Neural cell (in vitro differentiated cells): Measurements from ENCODE around the gene KLK4. TPM values are rescaled to one million over a fixed set of nuclear protein-coding genes. Genes with fewer than 3 reads are reported as not detected.

ENCODE experiments used
- H2AFZ ChIP-seq: fragments of 200-600, 300-800 bp; sonication (generic), shearing (Covaris generic); 2 replicates; pipeline ENCODE4 v1.6.0; 2014; ENCODE audit warnings: low read depth, mild to moderate bottlenecking, antibody characterized with exemption, low read length, moderate library complexity
- H3F3A ChIP-seq: fragments of 200-600 bp; shearing (Covaris generic); 2 replicates; pipeline ENCODE4 v1.6.1; 2016; ENCODE audit warnings: mild to moderate bottlenecking, moderate library complexity, mixed read lengths, antibody characterized with exemption, low read length; ENCODE audit not compliant: insufficient read depth, poor library complexity, severe bottlenecking
- H3K27ac ChIP-seq: fragments of 200-600, 300-800 bp; sonication (generic), shearing (Covaris generic); 2 replicates; pipeline ENCODE4 v1.5.1; 2014; ENCODE audit warnings: mild to moderate bottlenecking, low read length, moderate library complexity
- H3K27me3 ChIP-seq: fragments of 300-800, 200-600 bp; sonication (generic), shearing (Covaris generic); 2 replicates; pipeline ENCODE4 v1.6.0; 2014; ENCODE audit warnings: mild to moderate bottlenecking, low read depth, low read length, moderate library complexity; ENCODE audit not compliant: insufficient read depth
- H3K36me3 ChIP-seq: fragments of 300-800, 200-600 bp; sonication (generic), shearing (Covaris generic); 2 replicates; pipeline ENCODE4 v1.5.1; 2014; ENCODE audit warnings: mild to moderate bottlenecking, antibody characterized with exemption, low read length, moderate library complexity; ENCODE audit not compliant: insufficient read depth
- H3K4me2 ChIP-seq: fragments of 300-800, 200-600 bp; sonication (generic), shearing (Covaris generic); 2 replicates; pipeline ENCODE4 v1.6.0; 2014; ENCODE audit warnings: mild to moderate bottlenecking, low read length
- H3K4me3 ChIP-seq: fragments of 300-800, 200-600 bp; sonication (generic), shearing (Covaris generic); 2 replicates; pipeline ENCODE4 v1.5.1; 2014; ENCODE audit warnings: mild to moderate bottlenecking, low read length, moderate library complexity
- H3K79me2 ChIP-seq: fragments of 200-600 bp; shearing (Covaris generic); replicated peaks from 2 replicates; pipeline ENCODE4 v1.6.0; 2014; ENCODE audit warnings: mild to moderate bottlenecking, low read length, moderate library complexity; ENCODE audit not compliant: insufficient read depth
- H3K9ac ChIP-seq: fragments of 300-800, 200-600 bp; sonication (generic), shearing (Covaris generic); 2 replicates; pipeline ENCODE4 v1.6.1; 2016; ENCODE audit warnings: mild to moderate bottlenecking, low read length, mixed read lengths
- H3K9me2 ChIP-seq: fragments of 200-600 bp; shearing (Covaris generic); 2 replicates; pipeline ENCODE4 v1.6.1; 2016; ENCODE audit warnings: mild to moderate bottlenecking, low read length, mixed read lengths; ENCODE audit not compliant: insufficient read depth
- H3K9me3 ChIP-seq: fragments of 200-600, 300-800 bp; sonication (generic), shearing (Covaris generic); 2 replicates; pipeline ENCODE4 v1.6.1; 2016; ENCODE audit warnings: mild to moderate bottlenecking, mixed run types, low read length, moderate library complexity, mixed read lengths
- H4K20me1 ChIP-seq: fragments of 200-600 bp; shearing (Covaris generic); 2 replicates; pipeline ENCODE4 v1.6.1; 2016; ENCODE audit warnings: mild to moderate bottlenecking, mixed run types; ENCODE audit not compliant: insufficient read depth
- CTCF ChIP-seq: fragments of 450-650 bp; IDR thresholded peaks from 2 replicates; pipeline ENCODE4 v1.5.1; 2014; ENCODE audit warnings: antibody characterized with exemption, mild to moderate bottlenecking, moderate library complexity; ENCODE audit not compliant: poor library complexity, severe bottlenecking
- EP300 ChIP-seq: fragments of 450-650 bp; conservative IDR thresholded peaks from 2 replicates; pipeline ENCODE4 v1.6.1; 2014; ENCODE audit warnings: antibody characterized with exemption, mild to moderate bottlenecking, moderate library complexity; ENCODE audit not compliant: poor library complexity, severe bottlenecking
- EZH2 ChIP-seq: fragments of 200-600, 300-800 bp; shearing (Covaris generic), sonication (generic); IDR thresholded peaks from 2 replicates; pipeline ENCODE4 v1.6.1; 2014; ENCODE audit warnings: antibody characterized with exemption, low read length, borderline replicate concordance, mild to moderate bottlenecking; ENCODE audit not compliant: insufficient read depth, poor library complexity, severe bottlenecking
- MXI1 ChIP-seq: fragments of 450-650 bp; conservative IDR thresholded peaks from 2 replicates; pipeline ENCODE4 v1.6.1; 2014; ENCODE audit warnings: antibody characterized with exemption, mild to moderate bottlenecking; ENCODE audit not compliant: poor library complexity, severe bottlenecking
- POLR2AphosphoS5 ChIP-seq: IDR thresholded peaks from 2 replicates; pipeline ENCODE4 v1.6.1; 2012
- RAD21 ChIP-seq: fragments of 450-650 bp; conservative IDR thresholded peaks from 2 replicates; pipeline ENCODE4 v1.6.1; 2014; ENCODE audit warnings: antibody characterized with exemption, mild to moderate bottlenecking, moderate library complexity
- REST ChIP-seq: IDR thresholded peaks from 2 replicates; pipeline ENCODE4 v1.6.1; 2012; ENCODE audit warnings: borderline replicate concordance
- SMC3 ChIP-seq: fragments of 450-650 bp; conservative IDR thresholded peaks from 2 replicates; pipeline ENCODE4 v1.6.1; 2014; ENCODE audit warnings: antibody characterized with exemption, mild to moderate bottlenecking, moderate library complexity; ENCODE audit not compliant: poor library complexity
- TAF1 ChIP-seq: IDR thresholded peaks from 2 replicates; pipeline ENCODE4 v1.6.1; 2012; ENCODE audit warnings: low read depth
- polyA plus RNA-seq: library from polyadenylated mRNA; depleted of rRNA; stranded (reverse); fragments of >200 nt; gene quantifications from 2 replicates; pipeline ENCODE4 v1.2.3, GENCODE V29; 2014

Gene KLK4
- polyA plus RNA-seq, 1 donor from 2014 or later = not detected

DNA sequence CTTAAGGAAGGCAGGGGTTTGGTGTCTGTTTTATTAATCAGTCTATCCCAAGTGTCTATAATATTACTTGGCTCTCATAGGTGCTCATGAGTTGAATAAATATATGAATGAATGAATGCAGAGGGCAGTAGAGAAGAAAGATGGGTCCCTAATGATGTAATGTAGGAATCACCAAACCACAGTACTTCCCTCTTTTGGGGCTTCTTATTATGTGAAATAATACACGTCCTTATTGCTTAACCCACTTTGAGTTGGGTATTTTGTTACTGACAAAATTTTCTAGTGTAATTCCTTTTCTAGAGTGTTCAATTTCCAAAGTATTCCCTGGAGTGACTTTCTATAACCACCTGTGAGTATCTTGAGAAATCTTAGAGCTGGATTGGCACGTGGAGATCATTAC is 28.4 kb upstream of the KLK4 start:
- Histone ChIP-seq H3K79me2 (no peaks in the 10 kb centered on the region), H3K4me2 (no peak overlapping the region), H3K9me3 (peaks cover 3% of the 10 kb centered on the region), H3K9ac (no peak overlapping the region), H2AFZ (no peak overlapping the region), H3K36me3 (no peaks in the 10 kb centered on the region), H3K27me3 (no peaks in the 10 kb centered on the region), H3K27ac (no peak overlapping the region), H4K20me1 (no peaks in the 10 kb centered on the region), H3K4me3 (no peak overlapping the region), H3F3A (no peaks in the 10 kb centered on the region), H3K9me2 (no peaks in the 10 kb centered on the region)
- TF ChIP-seq REST (no peak), TAF1 (no peak), POLR2AphosphoS5 (no peak), EP300 (no peak), SMC3 (no peak), RAD21 (no peak)

- Histone ChIP-seq H3K27ac (no peak overlapping the region), H2AFZ (no peak overlapping the region), H3K36me3 (no peaks in the 10 kb centered on the region), H3K9ac (no peak overlapping the region), H3F3A (no peaks in the 10 kb centered on the region), H3K4me3 (no peak overlapping the region), H3K27me3 (peaks cover 9% of the 10 kb centered on the region), H3K9me3 (no peaks in the 10 kb centered on the region), H3K4me2 (no peak overlapping the region), H3K79me2 (no peaks in the 10 kb centered on the region), H4K20me1 (no peaks in the 10 kb centered on the region), H3K9me2 (no peaks in the 10 kb centered on the region)
- no peak for TF ChIP-seq RAD21
- TF ChIP-seq TAF1 = no peak
- no peak for TF ChIP-seq POLR2AphosphoS5
- no peak for TF ChIP-seq CTCF
- TF ChIP-seq MXI1 = no peak
- no peak for TF ChIP-seq SMC3
Measured at GRCh38 chr19:50933640-50934039, 22.4 kb upstream of the KLK4 start.

DNA sequence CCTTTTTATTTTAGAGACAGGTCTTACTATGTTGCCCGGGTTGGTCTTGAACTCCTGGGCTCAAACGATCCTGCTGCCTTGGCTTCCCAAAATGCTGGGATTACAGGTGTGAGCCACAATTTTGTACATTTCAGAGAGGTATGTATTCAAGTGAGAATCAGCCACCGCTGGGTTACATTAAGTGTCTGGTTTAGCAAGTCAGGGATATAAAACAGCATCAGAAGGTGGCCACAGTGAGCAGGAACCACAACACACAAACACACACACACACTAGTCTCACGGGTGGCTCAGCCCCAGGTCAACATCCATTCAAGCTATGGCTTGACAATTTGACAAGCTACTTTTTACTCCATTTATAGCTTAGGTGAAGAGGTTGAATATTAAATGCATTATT is 21.5 kb upstream of the KLK4 start:
- no peak overlapping the region for H2AFZ ChIP-seq
- no peak overlapping the region for H3K27ac ChIP-seq
- no peak overlapping the region for H3K4me2 ChIP-seq
- no peak overlapping the region for H3K9ac ChIP-seq
- H3K9me2 ChIP-seq = no peaks in the 10 kb centered on the region
- H3K9me3 ChIP-seq = no peaks in the 10 kb centered on the region
- no peaks in the 10 kb centered on the region for H4K20me1 ChIP-seq
- TF ChIP-seq EZH2 = no peak
- no peak for TF ChIP-seq MXI1
- no peak for TF ChIP-seq POLR2AphosphoS5
- H3K79me2 ChIP-seq = no peaks in the 10 kb centered on the region
- H3K27me3 ChIP-seq = peaks cover 9% of the 10 kb centered on the region
- no peaks in the 10 kb centered on the region for H3F3A ChIP-seq
- H3K4me3 ChIP-seq = no peak overlapping the region
- no peaks in the 10 kb centered on the region for H3K36me3 ChIP-seq
